Fibroblast of skin of left biceps (primary cell): ENCODE results near the gene GNAS.
"Not testable (repeated sequence)": the region's sequence is repeated elsewhere in the genome, so short reads cannot be mapped to it uniquely, and the experiment has no call there.

Experiments
- DNase-seq, 2 experiments: peaks; one replicate each; pipeline ENCODE4 v3.0.0-alpha.2; 2013; ENCODE audit warnings: low read depth in 2 of 2

Gene GNAS

GRCh38 chr20:58927490-58928061, 75.1 kb downstream of the GNAS start:
- no peak for DNase-seq

GRCh38 chr20:58930496-58930895, 78.0 kb downstream of the GNAS start:
- no peak for DNase-seq

- DNase-seq: no peak
These were observed 79.7 kb downstream of the GNAS start for GRCh38 chr20:58932170-58932569.

GRCh38 chr20:58938078-58938477, 85.6 kb downstream of the GNAS start:
- DNase-seq: no peak

- no peak for DNase-seq
These were observed 86.0 kb downstream of the GNAS start for GRCh38 chr20:58938541-58938940.

GRCh38 chr20:58941471-58941870, 89.0 kb downstream of the GNAS start:
- DNase-seq: no peak

- no peak for DNase-seq
These were observed 90.0 kb downstream of the GNAS start for GRCh38 chr20:58942549-58942948.

- DNase-seq: no peak
These were observed 92.1 kb downstream of the GNAS start for GRCh38 chr20:58944610-58945009.

GRCh38 chr20:58945965-58946631, 93.6 kb downstream of the GNAS start:
- DNase-seq: no peak

GRCh38 chr20:58947797-58948388, 95.4 kb downstream of the GNAS start:
- not testable (repeated sequence) for DNase-seq

GRCh38 chr20:58950603-58951002, 98.1 kb downstream of the GNAS start:
- no peak for DNase-seq

- no peak for DNase-seq
These were observed 100.5 kb downstream of the GNAS start for GRCh38 chr20:58953050-58953449.

- DNase-seq: no peak
These were observed 103.6 kb downstream of the GNAS start for GRCh38 chr20:58956078-58956477.

GRCh38 chr20:58959652-58960051, 107.1 kb downstream of the GNAS start:
- DNase-seq: no peak
